Retinal pigment epithelial cell (primary cell): ENCODE data around the gene TSPAN11.

Experiments
- DNase-seq: peaks from one replicate; pipeline ENCODE4 v3.0.0-alpha.2; 2010; ENCODE audit warnings: low read depth
- H3K4me3 ChIP-seq: 2 replicates; pipeline ENCODE4 v1.5.1; 2011; ENCODE audit warnings: mild to moderate bottlenecking, low read length, control low read depth, moderate library complexity
- CTCF ChIP-seq: conservative IDR thresholded peaks from 2 replicates; pipeline ENCODE4 v1.5.1; 2011; ENCODE audit warnings: low read depth, low read length, control low read depth, inconsistent platforms

Gene TSPAN11

GRCh38 chr12:30959110-30959710 is 32.7 kb downstream of the TSPAN11 start:
- no peak overlapping the region for H3K4me3 ChIP-seq
- no peak for DNase-seq
- no peak for TF ChIP-seq CTCF

- H3K4me3 ChIP-seq: no peak overlapping the region
- DNase-seq: no peak
- TF ChIP-seq CTCF: no peak
These were observed 33.2 kb downstream of the TSPAN11 start for GRCh38 chr12:30959778-30960177.

GRCh38 chr12:30961030-30961429 is 34.5 kb downstream of the TSPAN11 start:
- TF ChIP-seq CTCF: no peak
- H3K4me3 ChIP-seq: no peak overlapping the region
- no peak for DNase-seq

GRCh38 chr12:30962047-30962446 is 35.5 kb downstream of the TSPAN11 start:
- DNase-seq: no peak
- TF ChIP-seq CTCF: no peak
- H3K4me3 ChIP-seq: no peak overlapping the region

- H3K4me3 ChIP-seq: no peak overlapping the region
- no peak for DNase-seq
- TF ChIP-seq CTCF: no peak
These were observed 37.4 kb downstream of the TSPAN11 start for GRCh38 chr12:30963709-30964564.

- no peak for DNase-seq
- no peak for TF ChIP-seq CTCF
- H3K4me3 ChIP-seq: no peak overlapping the region
These were observed 38.5 kb downstream of the TSPAN11 start for GRCh38 chr12:30964896-30965612.
